K562 (cell line): Measurements from ENCODE around the gene TNNI2. TPM values are rescaled to one million over a fixed set of nuclear protein-coding genes. Genes with fewer than 3 reads are reported as not detected.

Source experiments
- FOSL1 ChIP-seq: fragments of 200-800 bp; sonication (Bioruptor generic); conservative IDR thresholded peaks from 2 replicates; pipeline ENCODE4 v1.6.1; 2016; ENCODE audit warnings: missing genetic modification characterization, missing compliant biosample characterization
- GMEB1 ChIP-seq: fragments of 250-450 bp; sonication (Bioruptor Pico); IDR thresholded peaks from 2 replicates; pipeline ENCODE4 v1.4.0; 2020; ENCODE audit warnings: mild to moderate bottlenecking
- HMGN3 ChIP-seq: IDR thresholded peaks from 2 replicates; pipeline ENCODE4 v1.6.1; 2011; ENCODE audit warnings: borderline replicate concordance, low read depth, mild to moderate bottlenecking, mixed read lengths, low read length; ENCODE audit not compliant: insufficient read length; ENCODE audit errors: extremely low read depth
- JUN ChIP-seq, 2 experiments: sonication (generic) in 1 of 2; formaldehyde crosslinking in 1 of 2; IDR thresholded peaks; 2 replicates each; pipeline versions ENCODE4 v1.6.1 to v1.8.0; 2012 to 2022; ENCODE audit warnings: borderline replicate concordance in 2 of 2, mild to moderate bottlenecking in 2 of 2, improper control_type of control experiment in 1 of 2, low read depth in 1 of 2, low read length in 1 of 2, missing genetic modification reagents in 1 of 2
- MAZ ChIP-seq, 2 experiments: fragments of 450-650 bp in 1 of 2; sonication (generic) in 1 of 2; formaldehyde crosslinking; IDR thresholded peaks in 1 of 2; conservative IDR thresholded peaks in 1 of 2; 2 replicates each; pipeline versions ENCODE4 v1.4.0 to v1.5.0; 2020; ENCODE audit warnings: mild to moderate bottlenecking in 1 of 2, missing genetic modification reagents in 1 of 2
- PCBP1 ChIP-seq: fragments of 200-400 bp; formaldehyde crosslinking; IDR thresholded peaks from 2 replicates; pipeline ENCODE4 v1.6.1; 2018; ENCODE audit warnings: mild to moderate bottlenecking, low read depth, low read length; ENCODE audit not compliant: poor library complexity, severe bottlenecking
- RAD21 ChIP-seq, 2 experiments: fragments of 250-450 bp in 1 of 2; fragments of 450-650 bp in 1 of 2; sonication (Bioruptor Pico) in 1 of 2; formaldehyde crosslinking in 1 of 2; IDR thresholded peaks in 1 of 2; conservative IDR thresholded peaks in 1 of 2; 2 replicates each; pipeline versions ENCODE4 v1.4.0 to v1.8.0; 2020 to 2022; ENCODE audit warnings: mild to moderate bottlenecking in 2 of 2, moderate library complexity in 1 of 2
- RBM14 ChIP-seq: fragments of 200-400 bp; formaldehyde crosslinking; IDR thresholded peaks from 2 replicates; pipeline ENCODE4 v1.6.1; 2018; ENCODE audit warnings: low read depth, mild to moderate bottlenecking, low read length, moderate library complexity, borderline replicate concordance; ENCODE audit not compliant: insufficient read depth
- REST ChIP-seq, 2 experiments: fragments of 450-650 bp; formaldehyde crosslinking in 1 of 2; IDR thresholded peaks; 2 replicates each; pipeline versions ENCODE4 v1.4.0 to v1.6.1; 2014 to 2020; ENCODE audit warnings: mild to moderate bottlenecking in 2 of 2, borderline replicate concordance in 1 of 2, low read depth in 1 of 2
- YBX1 ChIP-seq: fragments of 450-650 bp; IDR thresholded peaks from 2 replicates; pipeline ENCODE4 v1.7.1; 2016; ENCODE audit warnings: mild to moderate bottlenecking
- ZNF146 ChIP-seq: IDR thresholded peaks from one replicate; pipeline ENCODE4 v1.6.1; 2018; ENCODE audit warnings: missing compliant biosample characterization; ENCODE audit not compliant: unreplicated experiment
- ZNF282 ChIP-seq: sonication (generic); formaldehyde crosslinking; IDR thresholded peaks from 2 replicates; pipeline ENCODE4 v1.8.1; 2023; ENCODE audit warnings: missing genetic modification reagents
- ZNF668 ChIP-seq: fragments of 250-450 bp; sonication (Bioruptor Pico); IDR thresholded peaks from 2 replicates; pipeline ENCODE4 v1.8.0; 2022; ENCODE audit warnings: mild to moderate bottlenecking, inconsistent platforms
- polyA plus RNA-seq, 8 experiments: library from polyadenylated mRNA; depleted of rRNA in 4 of 8; stranded (reverse) in 5 of 8; unstranded in 3 of 8; fragments of >200 nt; fragmentation: Nextera tagmentation in 2 of 8; fragmentation: Illumina TruSeq in 1 of 8; extraction: Ambion mirVana in 2 of 8; extraction: Trizol in 1 of 8; gene quantifications; 2 replicates each; pipeline versions ENCODE4 v1.2.1 to v1.2.3, GENCODE V29; 2011 to 2014; ENCODE audit warnings: inconsistent platforms in 1 of 8, missing spikeins in 1 of 8
- total RNA-seq, 7 experiments: library from RNA; depleted of rRNA in 6 of 7; stranded (reverse); fragments of >200 nt in 6 of 7; fragmentation: Illumina TruSeq in 2 of 7; extraction: Trizol in 2 of 7; gene quantifications; 2 replicates each; pipeline versions ENCODE4 v1.2.1 to v1.2.3, GENCODE V29; 2011 to 2021; ENCODE audit warnings: low replicate concordance in 1 of 7
- TF ChIP-seq, protein P1 (sequence below): sonication (generic); formaldehyde crosslinking; IDR thresholded peaks from 2 replicates; pipeline ENCODE4 v1.8.0; 2022; ENCODE audit warnings: mild to moderate bottlenecking, missing genetic modification reagents

TNNI2 gene
- total and polyA plus RNA-seq, 9 of the 15 experiments (the other 6 are each of a cell fraction or from before 2014, with no cell fraction given): not detected

DNA sequence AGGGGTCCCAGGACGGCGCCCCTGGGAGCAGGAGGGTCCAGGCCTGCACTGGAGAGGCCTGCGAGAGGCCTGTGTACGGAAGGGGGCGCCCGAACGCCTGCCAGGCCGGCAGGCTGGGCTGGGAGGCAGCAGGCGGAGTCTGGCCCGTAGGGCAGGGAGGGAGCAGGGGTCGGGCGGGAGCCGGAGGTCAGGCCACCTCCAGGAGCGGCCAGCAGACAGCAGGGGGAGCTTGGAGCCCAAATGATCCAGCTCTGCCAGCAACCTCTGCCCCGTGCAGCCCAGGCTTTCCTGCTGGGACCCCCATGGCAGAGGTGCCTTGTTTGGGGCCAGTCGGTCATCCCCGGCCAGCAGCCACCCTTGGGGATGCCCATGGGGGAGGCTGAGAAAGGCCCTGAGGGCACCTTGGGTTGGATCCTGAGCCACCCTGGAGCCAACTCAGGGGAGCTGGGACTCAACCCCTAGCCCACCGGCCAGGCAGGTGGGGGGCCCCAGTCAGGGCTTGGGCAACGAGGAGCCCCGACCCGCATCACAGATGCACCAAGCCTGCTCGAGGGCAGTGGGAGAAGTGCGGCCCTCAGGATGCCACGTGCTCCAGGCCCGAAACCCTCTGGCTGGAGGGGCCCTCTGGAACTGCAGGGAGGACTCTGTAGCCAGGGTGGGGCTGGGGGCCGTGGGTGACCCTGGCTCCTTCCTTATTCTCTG is 13.6 kb upstream of the TNNI2 start (continued):
- peak; percentile 42; the same call in 1 of the 2 replicates for TF ChIP-seq REST (IDR thresholded peaks at IDR 0.05; ENCODE audit: borderline replicate concordance)
- TF ChIP-seq REST (CRISPR knock-in tag; IDR thresholded peaks at IDR 0.05; ENCODE audit: low read depth): no peak
- TF ChIP-seq, protein P1, sequence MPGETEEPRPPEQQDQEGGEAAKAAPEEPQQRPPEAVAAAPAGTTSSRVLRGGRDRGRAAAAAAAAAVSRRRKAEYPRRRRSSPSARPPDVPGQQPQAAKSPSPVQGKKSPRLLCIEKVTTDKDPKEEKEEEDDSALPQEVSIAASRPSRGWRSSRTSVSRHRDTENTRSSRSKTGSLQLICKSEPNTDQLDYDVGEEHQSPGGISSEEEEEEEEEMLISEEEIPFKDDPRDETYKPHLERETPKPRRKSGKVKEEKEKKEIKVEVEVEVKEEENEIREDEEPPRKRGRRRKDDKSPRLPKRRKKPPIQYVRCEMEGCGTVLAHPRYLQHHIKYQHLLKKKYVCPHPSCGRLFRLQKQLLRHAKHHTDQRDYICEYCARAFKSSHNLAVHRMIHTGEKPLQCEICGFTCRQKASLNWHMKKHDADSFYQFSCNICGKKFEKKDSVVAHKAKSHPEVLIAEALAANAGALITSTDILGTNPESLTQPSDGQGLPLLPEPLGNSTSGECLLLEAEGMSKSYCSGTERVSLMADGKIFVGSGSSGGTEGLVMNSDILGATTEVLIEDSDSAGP: no peak
- TF ChIP-seq HMGN3: peak; percentile 46
- no peak for TF ChIP-seq RBM14
- TF ChIP-seq MAZ (CRISPR knock-in tag; conservative IDR thresholded peaks at IDR 0.05 in 1 of 2, IDR thresholded peaks at IDR 0.05 in 1 of 2): peak in 1 of 2 experiments; percentile 78; a peak in 2 of 4 replicates
- no peak for TF ChIP-seq ZNF146 (CRISPR knock-in tag)
- no peak for TF ChIP-seq JUN (IDR thresholded peaks at IDR 0.05; ENCODE audit: borderline replicate concordance, low read depth, low read length)
- TF ChIP-seq JUN (CRISPR knock-in tag; IDR thresholded peaks at IDR 0.05; ENCODE audit: borderline replicate concordance): no peak
- no peak for TF ChIP-seq FOSL1 (tag)
- TF ChIP-seq ZNF282 (CRISPR knock-in tag): no peak
- no peak for TF ChIP-seq PCBP1
- TF ChIP-seq YBX1: no peak
- no peak for TF ChIP-seq GMEB1 (CRISPR knock-in tag)
- peak; percentile 28 to 62 for TF ChIP-seq RAD21 (CRISPR knock-in tag; conservative IDR thresholded peaks at IDR 0.05 in 1 of 2, IDR thresholded peaks at IDR 0.05 in 1 of 2)
- no peak for TF ChIP-seq ZNF668 (CRISPR knock-in tag)
